A549 (cell line): ENCODE data around the gene SLC39A10. TPM values are rescaled to one million over a fixed set of nuclear protein-coding genes. Genes with fewer than 3 reads are reported as not detected.

ENCODE experiments used
- ATAC-seq, 2 experiments: fragments of 200-7000 bp in 1 of 2; fragments of >200 bp in 1 of 2; cut with Nextera tagmentation in 1 of 2; cut with Tn5 transposase in 1 of 2; 3 replicates each; pipeline versions ENCODE4 v1.8.0 to v1.9.1; 2018 to 2020; ENCODE audit warnings: mild to moderate bottlenecking in 1 of 2, moderate library complexity in 1 of 2
- CTCF ChIA-PET: fragments of 300-600 bp; sonication (Branson Sonifier 250); formaldehyde crosslinking; extraction: SDS; loops from one replicate; lab custom pipeline; 2021; ENCODE audit warnings: antibody characterized with exemption, inconsistent platforms; lab: Yijun Ruan, JAX
- POLR2A ChIA-PET: fragments of 350-600 bp; formaldehyde crosslinking; extraction: SDS; loops from one replicate; lab custom pipeline; 2021; ENCODE audit warnings: antibody characterized with exemption, inconsistent platforms; lab: Yijun Ruan, JAX
- DNase-seq, 2 experiments: peaks; one replicate each; pipeline versions ENCODE4 v3.0.0 to v3.0.0-alpha.2; 2011 to 2016; ENCODE audit warnings: low read depth in 1 of 2, low spot score in 1 of 2
- FAIRE-seq: peaks from 2 replicates; lab custom pipeline; 2011; peaks lifted over from hg19 to GRCh38; lab: Jason Lieb, UNC
- H3K27ac ChIP-seq, 2 experiments: fragments of >200 bp; sonication (Bioruptor Twin); formaldehyde crosslinking; 3 replicates each; pipeline ENCODE4 v1.5.1; 2016 to 2017
- H3K4me1 ChIP-seq: fragments of >200 bp; sonication (Bioruptor Twin); formaldehyde crosslinking; 3 replicates; pipeline ENCODE4 v1.6.1; 2016
- H3K4me2 ChIP-seq: fragments of >200 bp; sonication (Bioruptor Twin); formaldehyde crosslinking; 3 replicates; pipeline ENCODE4 v1.6.1; 2016
- H3K4me3 ChIP-seq: fragments of >200 bp; sonication (Bioruptor Twin); formaldehyde crosslinking; 3 replicates; pipeline ENCODE4 v1.5.1; 2016
- H3K9me3 ChIP-seq: fragments of >200 bp; sonication (Bioruptor Twin); formaldehyde crosslinking; 3 replicates; pipeline ENCODE4 v1.6.1; 2016
- ATOH8 ChIP-seq: fragments of 250-450 bp; sonication (Bioruptor Pico); IDR thresholded peaks from 2 replicates; pipeline ENCODE4 v1.5.0; 2020; ENCODE audit warnings: low read depth, mild to moderate bottlenecking, moderate library complexity
- BCL3 ChIP-seq: fragments of >200 bp; sonication (Bioruptor Twin); formaldehyde crosslinking; IDR thresholded peaks from 3 replicates; pipeline ENCODE4 v1.6.1; 2016
- CBX8 ChIP-seq: fragments of 200-600 bp; sonication (generic); IDR thresholded peaks from 2 replicates; pipeline ENCODE4 v1.6.1; 2016
- CHD4 ChIP-seq: fragments of 200-600 bp; sonication (generic); IDR thresholded peaks from 2 replicates; pipeline ENCODE4 v1.6.1; 2016; ENCODE audit warnings: antibody characterized with exemption, mild to moderate bottlenecking, borderline replicate concordance
- CTCF ChIP-seq: fragments of >200 bp; sonication (Bioruptor Twin); formaldehyde crosslinking; IDR thresholded peaks from 3 replicates; pipeline ENCODE4 v1.5.1; 2016
- EHF ChIP-seq: fragments of 250-450 bp; sonication (Bioruptor Pico); IDR thresholded peaks from 2 replicates; pipeline ENCODE4 v1.5.0; 2020; ENCODE audit warnings: mild to moderate bottlenecking
- EHMT2 ChIP-seq: fragments of 200-600 bp; sonication (generic); IDR thresholded peaks from 2 replicates; pipeline ENCODE4 v1.6.1; 2016; ENCODE audit warnings: antibody characterized with exemption, low read depth, mild to moderate bottlenecking, moderate library complexity
- ESRRA ChIP-seq: fragments of 150-350 bp; IDR thresholded peaks from 2 replicates; pipeline ENCODE4 v1.6.1; 2014; ENCODE audit warnings: mild to moderate bottlenecking, low read length, borderline replicate concordance
- FOXS1 ChIP-seq: fragments of 250-450 bp; sonication (Bioruptor Pico); IDR thresholded peaks from 2 replicates; pipeline ENCODE4 v1.5.0; 2020; ENCODE audit warnings: mild to moderate bottlenecking, moderate library complexity
- HOXA7 ChIP-seq: fragments of 250-450 bp; sonication (Bioruptor Pico); IDR thresholded peaks from 2 replicates; pipeline ENCODE4 v1.5.0; 2020; ENCODE audit warnings: mild to moderate bottlenecking, moderate library complexity
- HOXB5 ChIP-seq: fragments of 250-450 bp; sonication (Bioruptor Pico); IDR thresholded peaks from 2 replicates; pipeline ENCODE4 v1.5.0; 2020; ENCODE audit warnings: mild to moderate bottlenecking, moderate library complexity
- JUNB ChIP-seq: fragments of >200 bp; sonication (Bioruptor Twin); formaldehyde crosslinking; IDR thresholded peaks from 2 replicates; pipeline ENCODE4 v1.6.1; 2016
- MAFK ChIP-seq: fragments of 450-650 bp; IDR thresholded peaks from 2 replicates; pipeline ENCODE4 v1.6.1; 2014; ENCODE audit not compliant: partially characterized antibody
- NFE2L2 ChIP-seq: fragments of 150-350 bp; conservative IDR thresholded peaks from 2 replicates; pipeline ENCODE4 v1.6.1; 2014; ENCODE audit warnings: low read length
- NR3C1 ChIP-seq: fragments of >200 bp; sonication (Bioruptor Twin); formaldehyde crosslinking; IDR thresholded peaks from 3 replicates; pipeline ENCODE4 v1.6.1; 2017
- POLR2AphosphoS2 ChIP-seq: conservative IDR thresholded peaks from 2 replicates; pipeline ENCODE4 v1.6.1; 2012; ENCODE audit warnings: low read length, improper control_type of control experiment, inconsistent platforms
- RARB ChIP-seq: fragments of 250-450 bp; sonication (Bioruptor Pico); IDR thresholded peaks from 2 replicates; pipeline ENCODE4 v1.8.0; 2021; ENCODE audit warnings: mild to moderate bottlenecking, moderate library complexity
- RFX5 ChIP-seq: fragments of 450-650 bp; IDR thresholded peaks from 2 replicates; pipeline ENCODE4 v1.7.1; 2014; ENCODE audit warnings: antibody characterized with exemption, mild to moderate bottlenecking, moderate library complexity
- RNF2 ChIP-seq: fragments of 200-600 bp; sonication (generic); IDR thresholded peaks from 2 replicates; pipeline ENCODE4 v1.6.1; 2016; ENCODE audit warnings: low read depth, mild to moderate bottlenecking, antibody characterized with exemption, moderate library complexity, borderline replicate concordance
- TFCP2L1 ChIP-seq: fragments of 250-450 bp; sonication (Bioruptor Pico); IDR thresholded peaks from 2 replicates; pipeline ENCODE4 v1.5.0; 2021; ENCODE audit warnings: mild to moderate bottlenecking
- TP53 ChIP-seq: fragments of 250-450 bp; sonication (Bioruptor Pico); IDR thresholded peaks from 2 replicates; pipeline ENCODE4 v1.5.0; 2021; ENCODE audit warnings: mild to moderate bottlenecking, moderate library complexity
- ZFP36 ChIP-seq: fragments of 450-650 bp; IDR thresholded peaks from 2 replicates; pipeline ENCODE4 v1.6.1; 2014; ENCODE audit warnings: borderline replicate concordance; ENCODE audit not compliant: partially characterized antibody
- WGBS: methylation state at CpG from one replicate; pipeline ENCODE4 v1.1.6; 2017; ENCODE audit errors: missing lambda C conversion rate; 5-methylcytosine and 5-hydroxymethylcytosine counted together
- polyA plus RNA-seq, 4 experiments: library from polyadenylated mRNA; depleted of rRNA in 3 of 4; stranded (reverse); fragments of >200 nt; fragmentation: RNase III in 1 of 4; extraction: RNeasy Plus Mini Kit Qiagen cat#74134 plus additional on column Dnase treatment in 1 of 4; gene quantifications; 2 replicates in 3 of 4; 3 replicates in 1 of 4; pipeline ENCODE4 v1.2.3, GENCODE V29; 2011 to 2017
- TF ChIP-seq, protein P1 (sequence below): fragments of 250-450 bp; sonication (Bioruptor Pico); IDR thresholded peaks from 2 replicates; pipeline ENCODE4 v1.5.0; 2021; ENCODE audit warnings: mild to moderate bottlenecking, moderate library complexity, borderline replicate concordance
- TF ChIP-seq, protein P2 (sequence below): fragments of 450-650 bp; IDR thresholded peaks from 2 replicates; pipeline ENCODE4 v1.6.1; 2014; ENCODE audit warnings: antibody characterized with exemption
- TF ChIP-seq, protein P3 (sequence below): fragments of 150-350 bp; IDR thresholded peaks from 2 replicates; pipeline ENCODE4 v1.6.1; 2014; ENCODE audit warnings: low read depth, mild to moderate bottlenecking, low read length

The SLC39A10 gene
- polyA plus RNA-seq, 2 of the 4 experiments (the other 2 are of a cell fraction): 38.4 to 42.6 TPM

DNA sequence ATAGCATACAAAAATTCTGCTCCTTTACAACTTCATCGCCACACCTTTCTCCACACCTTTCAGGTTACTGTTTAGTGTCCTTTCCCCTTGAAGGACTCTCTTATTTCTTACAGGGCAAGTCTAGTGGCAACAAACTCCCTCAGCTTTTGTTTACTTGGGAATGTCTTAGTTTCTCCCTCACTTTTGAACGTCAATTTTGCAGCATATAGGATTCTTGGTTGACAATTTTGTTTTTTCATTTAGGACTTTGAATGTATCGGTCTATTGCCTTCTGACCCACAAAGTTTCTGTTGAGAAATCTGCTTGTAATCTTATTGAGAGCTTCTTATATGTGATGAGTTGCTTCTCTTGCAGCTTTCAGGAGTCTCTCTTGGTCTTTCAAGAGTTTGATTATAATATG lies 43.5 kb downstream of the SLC39A10 start (continued):
- TF ChIP-seq TP53 (CRISPR knock-in tag) (no peak), NR3C1 (no peak), EHMT2 (no peak), CHD4 (no peak), ZFP36 (no peak)
- TF ChIP-seq, protein P1, sequence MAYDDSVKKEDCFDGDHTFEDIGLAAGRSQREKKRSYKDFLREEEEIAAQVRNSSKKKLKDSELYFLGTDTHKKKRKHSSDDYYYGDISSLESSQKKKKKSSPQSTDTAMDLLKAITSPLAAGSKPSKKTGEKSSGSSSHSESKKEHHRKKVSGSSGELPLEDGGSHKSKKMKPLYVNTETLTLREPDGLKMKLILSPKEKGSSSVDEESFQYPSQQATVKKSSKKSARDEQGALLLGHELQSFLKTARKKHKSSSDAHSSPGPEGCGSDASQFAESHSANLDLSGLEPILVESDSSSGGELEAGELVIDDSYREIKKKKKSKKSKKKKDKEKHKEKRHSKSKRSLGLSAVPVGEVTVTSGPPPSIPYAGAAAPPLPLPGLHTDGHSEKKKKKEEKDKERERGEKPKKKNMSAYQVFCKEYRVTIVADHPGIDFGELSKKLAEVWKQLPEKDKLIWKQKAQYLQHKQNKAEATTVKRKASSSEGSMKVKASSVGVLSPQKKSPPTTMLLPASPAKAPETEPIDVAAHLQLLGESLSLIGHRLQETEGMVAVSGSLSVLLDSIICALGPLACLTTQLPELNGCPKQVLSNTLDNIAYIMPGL (CRISPR knock-in tag): no peak
- TF ChIP-seq, protein P2, sequence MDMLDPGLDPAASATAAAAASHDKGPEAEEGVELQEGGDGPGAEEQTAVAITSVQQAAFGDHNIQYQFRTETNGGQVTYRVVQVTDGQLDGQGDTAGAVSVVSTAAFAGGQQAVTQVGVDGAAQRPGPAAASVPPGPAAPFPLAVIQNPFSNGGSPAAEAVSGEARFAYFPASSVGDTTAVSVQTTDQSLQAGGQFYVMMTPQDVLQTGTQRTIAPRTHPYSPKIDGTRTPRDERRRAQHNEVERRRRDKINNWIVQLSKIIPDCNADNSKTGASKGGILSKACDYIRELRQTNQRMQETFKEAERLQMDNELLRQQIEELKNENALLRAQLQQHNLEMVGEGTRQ: no peak

- no peak overlapping the region for H3K27ac ChIP-seq
- no peak for FAIRE-seq
- WGBS: 61% methylated on average over 5 of the region's 5 CpGs
Measured at GRCh38 chr2:195706161-195706900, 49.3 kb downstream of the SLC39A10 start.

More at GRCh38 chr2:195706161-195706900, 49.3 kb downstream of the SLC39A10 start:
- H3K4me1 ChIP-seq: peaks cover 23% of the 10 kb centered on the region
- no peak for TF ChIP-seq BCL3
- no peak for TF ChIP-seq ATOH8
- no peak for TF ChIP-seq TFCP2L1 (CRISPR knock-in tag)
- TF ChIP-seq JUNB: no peak
- TF ChIP-seq RFX5: no peak
- TF ChIP-seq NFE2L2: no peak
- TF ChIP-seq HOXB5 (CRISPR knock-in tag): no peak
- TF ChIP-seq HOXA7 (CRISPR knock-in tag): no peak
- TF ChIP-seq, protein P3, sequence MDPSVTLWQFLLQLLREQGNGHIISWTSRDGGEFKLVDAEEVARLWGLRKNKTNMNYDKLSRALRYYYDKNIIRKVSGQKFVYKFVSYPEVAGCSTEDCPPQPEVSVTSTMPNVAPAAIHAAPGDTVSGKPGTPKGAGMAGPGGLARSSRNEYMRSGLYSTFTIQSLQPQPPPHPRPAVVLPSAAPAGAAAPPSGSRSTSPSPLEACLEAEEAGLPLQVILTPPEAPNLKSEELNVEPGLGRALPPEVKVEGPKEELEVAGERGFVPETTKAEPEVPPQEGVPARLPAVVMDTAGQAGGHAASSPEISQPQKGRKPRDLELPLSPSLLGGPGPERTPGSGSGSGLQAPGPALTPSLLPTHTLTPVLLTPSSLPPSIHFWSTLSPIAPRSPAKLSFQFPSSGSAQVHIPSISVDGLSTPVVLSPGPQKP: no peak
- no peak for TF ChIP-seq EHF
- no peak for TF ChIP-seq MAFK
- TF ChIP-seq CBX8: no peak
- TF ChIP-seq FOXS1 (CRISPR knock-in tag): no peak
- no peak for TF ChIP-seq RNF2
- TF ChIP-seq POLR2AphosphoS2: no peak
- TF ChIP-seq CTCF: no peak
- TF ChIP-seq ESRRA: no peak
- TF ChIP-seq RARB: no peak
- TF ChIP-seq, all 56 proteins: peak for 0
- Histone ChIP-seq H3K4me3 (no peak overlapping the region; the same call in 2 of the 3 replicates), H3K9me3 (no peaks in the 10 kb centered on the region), H3K4me2 (peak overlapping the region; percentile 53)
- ChIA-PET POLR2A (no interaction called here), CTCF (interaction anchor here (0.6 to 0.7 kb wide), 2 partner anchors 11 to 16 kb away, joined by 3 read pairs; no protein-coding TSS in a partner anchor)
- ATAC-seq (no peak), DNase-seq (no peak)
